GM12874 (cell line): ENCODE data around the gene PASK.

ENCODE experiments used
- CTCF ChIP-seq: IDR thresholded peaks from 2 replicates; pipeline ENCODE4 v1.5.1; 2011; ENCODE audit warnings: low read depth, mild to moderate bottlenecking, control low read depth, low read length, moderate library complexity; ENCODE audit not compliant: insufficient read depth

Gene PASK

DNA sequence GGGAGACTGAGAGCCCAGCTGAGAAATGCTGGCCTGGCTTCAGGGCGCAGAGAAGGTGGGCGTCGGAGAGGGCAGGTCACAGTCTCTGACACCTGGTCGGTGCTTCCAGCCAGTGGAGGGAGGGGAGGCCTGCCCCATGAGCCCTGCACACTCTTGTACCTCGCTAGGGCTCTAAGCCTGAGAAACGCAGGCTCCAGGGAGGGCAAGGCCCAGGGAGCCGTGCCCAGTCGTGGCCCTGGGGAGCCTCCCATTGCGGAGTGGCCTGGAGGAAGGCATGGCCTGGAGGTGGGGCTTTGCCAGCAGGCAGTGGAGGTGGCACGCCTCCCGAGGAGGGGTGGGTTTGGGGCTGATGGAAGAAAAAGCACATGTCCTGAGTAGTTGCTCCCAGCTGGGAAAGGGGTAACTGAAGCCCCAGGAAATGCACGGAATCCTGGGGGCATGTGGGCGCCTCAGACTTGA, 86.2 kb downstream of the PASK start:
- TF ChIP-seq CTCF: no peak

GRCh38 chr2:241062389-241063092, 86.7 kb downstream of the PASK start:
- no peak for TF ChIP-seq CTCF

DNA sequence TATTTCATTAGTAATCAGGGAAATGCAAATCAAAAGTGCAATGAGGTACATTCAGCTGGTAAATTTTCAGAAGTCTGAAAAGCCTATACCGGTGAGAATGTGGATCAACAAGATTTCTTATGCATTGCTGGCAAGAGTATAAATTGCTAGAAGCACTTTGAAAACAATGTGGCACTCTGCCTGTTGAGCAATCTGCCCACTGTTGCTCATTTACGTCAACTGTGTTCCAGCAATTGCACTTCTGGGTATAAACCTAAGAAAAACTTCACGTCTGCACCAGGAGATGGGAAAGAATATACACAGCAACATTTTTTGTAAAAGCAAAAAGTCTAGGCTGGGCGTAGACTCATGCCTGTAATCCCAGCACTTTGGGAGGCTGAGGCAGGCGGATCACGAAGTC, 88.0 kb downstream of the PASK start:
- no peak for TF ChIP-seq CTCF
